Measurements from ENCODE around the gene KRTAP1-4.
"Not testable (repeated sequence)": the region's sequence is repeated elsewhere in the genome, so short reads cannot be mapped to it uniquely, and the experiment has no call there.

GRCh38 chr17:40999563-40999962 lies 30.4 kb downstream of the KRTAP1-4 start, which contains the start of gene KRTAP3-2:
- not testable (repeated sequence) for TF ChIP-seq CTCF (IDR thresholded peaks at IDR 0.05; ENCODE audit: low read depth, low read length); EZH2phosphoT487 (IDR thresholded peaks at IDR 0.05; ENCODE audit: low read depth)
